NCI-H2227 (cell line): Measurements from ENCODE around the gene AGTPBP1.
"Not testable (repeated sequence)": the region's sequence is repeated elsewhere in the genome, so short reads cannot be mapped to it uniquely, and the experiment has no call there.

Experiments used
- DNase-seq: peaks from one replicate; lab custom pipeline; 2025; ENCODE audit not compliant: unreplicated experiment; lab: John Stamatoyannopoulos, UW

AGTPBP1 gene

DNA sequence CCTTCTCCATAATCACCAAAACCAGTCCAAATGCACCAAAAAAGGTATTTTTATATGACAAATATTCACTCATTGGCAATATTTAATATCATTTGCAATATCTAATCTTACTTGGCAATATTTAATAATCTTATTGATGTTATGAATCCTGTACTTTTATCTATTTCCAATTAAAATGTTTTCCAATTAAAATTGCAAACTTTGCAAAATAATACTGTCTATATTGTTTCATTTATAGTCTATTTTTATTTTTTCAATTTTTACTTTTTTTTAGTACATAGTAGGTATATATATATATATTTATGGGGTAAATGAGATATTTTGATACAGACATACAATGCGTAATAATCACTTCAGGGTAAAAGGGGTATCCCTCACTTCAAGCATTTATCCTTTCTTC is 109.9 kb downstream of the AGTPBP1 start:
- DNase-seq = no peak

DNA sequence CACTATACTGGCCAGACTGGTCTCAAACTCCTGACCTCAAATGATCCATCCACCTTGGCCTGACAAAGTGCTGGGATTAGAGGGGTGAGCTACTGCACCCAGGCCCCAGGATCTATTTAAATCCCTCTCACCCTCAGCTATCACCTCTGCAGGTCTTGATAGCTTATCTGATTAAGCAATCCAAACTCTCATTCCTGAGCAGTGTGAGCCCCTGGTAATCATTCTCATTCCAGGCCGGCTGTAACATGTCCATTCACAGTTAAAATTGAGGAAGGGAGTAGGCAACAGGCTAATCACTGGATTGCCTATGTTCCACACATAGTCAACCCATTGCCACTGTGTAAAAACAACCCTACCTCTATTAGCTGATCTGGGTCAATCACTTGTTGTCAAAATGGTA is 111.1 kb downstream of the AGTPBP1 start:
- no peak for DNase-seq

DNA sequence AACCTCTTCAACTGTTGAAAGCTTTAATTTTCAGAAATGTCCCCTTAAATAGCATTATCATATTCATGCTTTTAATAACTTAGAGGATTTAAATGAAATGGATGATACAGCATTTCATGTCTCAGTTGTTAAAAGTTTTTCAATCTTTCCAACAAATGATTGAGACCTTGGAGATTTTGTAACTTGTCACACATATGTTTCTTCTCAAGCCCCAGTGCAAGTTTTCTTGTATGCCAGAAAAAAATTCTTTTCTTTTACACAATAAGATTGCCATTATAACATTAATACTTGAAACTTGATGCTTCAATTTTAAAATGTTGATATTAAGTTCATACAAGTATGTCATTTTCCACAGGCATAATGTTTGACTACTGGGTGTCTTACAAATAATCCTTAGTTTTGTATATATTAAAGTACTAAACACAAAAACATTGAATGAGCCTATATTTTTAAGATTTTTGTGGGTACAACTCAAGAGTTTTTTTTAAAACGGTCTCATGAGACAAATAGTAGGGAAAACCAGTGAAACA is 124.5 kb downstream of the AGTPBP1 start:
- no peak for DNase-seq

DNA sequence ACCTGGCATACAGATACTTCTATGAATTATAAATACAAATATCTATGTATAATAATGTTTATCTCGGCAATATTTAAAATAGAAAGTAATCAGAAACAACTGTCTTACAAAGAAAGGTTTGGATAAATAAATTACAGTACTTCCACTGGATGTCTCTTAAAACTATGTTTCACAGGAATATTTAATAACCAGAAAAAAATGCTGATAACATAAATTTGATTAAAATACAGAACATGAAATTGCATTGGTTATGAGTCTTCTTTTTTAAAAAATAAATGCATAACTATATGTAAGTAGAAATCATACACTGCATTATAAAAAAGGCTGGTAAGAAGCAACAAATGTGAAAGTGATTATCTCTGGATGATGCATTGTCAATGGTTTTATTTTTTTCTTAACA is 126.0 kb downstream of the AGTPBP1 start:
- DNase-seq = no peak

DNA sequence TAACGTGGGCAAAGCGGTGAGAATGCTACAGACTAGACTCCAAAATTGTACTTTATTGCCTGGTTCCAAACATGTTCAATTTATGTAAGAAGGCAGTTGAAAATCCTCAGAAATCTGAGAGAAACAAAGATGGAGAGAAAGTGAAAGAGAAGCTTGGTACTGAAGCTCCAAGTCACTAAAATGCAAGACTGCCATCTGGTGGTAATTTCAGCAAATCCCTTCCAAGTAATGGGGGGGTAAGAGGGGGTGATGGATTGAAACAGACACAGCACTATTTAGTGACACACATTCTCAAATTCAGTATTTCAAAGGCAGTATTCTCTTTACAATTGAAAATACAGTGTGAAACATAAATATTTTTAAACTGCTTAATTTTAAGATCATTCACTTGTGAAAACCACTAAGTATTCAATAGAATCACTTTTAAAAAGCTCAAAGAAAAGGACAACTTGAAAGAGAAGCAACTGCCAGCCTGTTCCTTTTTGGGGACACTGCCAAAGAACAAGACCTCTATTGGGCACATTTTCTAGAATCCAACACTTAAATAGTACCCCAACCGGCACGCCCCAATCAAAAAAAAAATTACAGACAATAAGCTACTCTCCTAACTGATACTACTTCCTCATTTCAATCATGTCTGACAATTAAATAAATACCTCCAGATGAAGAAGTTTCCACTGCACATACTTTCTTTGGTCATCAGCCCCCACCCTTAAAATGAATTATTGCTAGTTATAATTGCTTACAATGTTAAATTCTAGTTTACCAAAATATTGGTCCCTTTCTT is 131.5 kb downstream of the AGTPBP1 start:
- DNase-seq = peak; percentile 76

DNA sequence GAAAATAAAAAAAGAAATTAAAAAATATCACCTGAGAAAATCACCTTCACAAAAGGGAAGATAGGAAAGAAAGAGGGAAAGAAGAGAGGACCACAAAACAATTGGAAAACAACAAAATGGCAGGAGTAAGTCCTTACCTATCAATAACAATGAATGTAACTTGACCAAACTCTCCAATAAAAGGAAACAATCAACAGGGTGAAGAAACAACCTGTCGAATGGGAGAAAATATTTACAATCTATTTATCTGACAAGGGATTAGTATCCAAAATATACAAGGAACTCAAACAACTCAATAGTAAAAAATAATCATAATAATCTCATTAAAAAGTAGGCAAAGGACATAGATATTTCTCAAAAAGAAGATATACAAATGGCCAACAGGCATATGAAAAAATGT is 135.8 kb downstream of the AGTPBP1 start:
- no peak for DNase-seq

DNA sequence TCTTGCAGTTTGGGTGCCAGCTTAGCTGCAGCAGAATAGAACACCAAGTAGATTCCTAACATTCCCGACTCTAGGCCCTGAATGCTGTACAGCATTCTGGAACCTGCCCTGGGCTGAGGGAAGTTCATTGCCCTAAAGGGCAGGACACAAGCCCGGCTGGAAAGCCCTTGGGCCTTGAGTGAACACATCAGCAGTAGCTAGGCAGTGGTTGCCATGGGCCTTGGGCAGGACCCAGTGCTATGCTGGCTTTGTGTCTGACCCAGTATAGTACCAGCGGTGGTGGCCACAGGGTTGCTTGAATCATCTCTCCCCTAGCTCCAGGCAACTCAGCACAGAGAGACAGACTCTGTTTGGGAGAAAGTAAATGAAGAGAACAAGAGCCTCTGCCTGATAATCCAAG is 137.8 kb downstream of the AGTPBP1 start:
- DNase-seq = no peak

DNA sequence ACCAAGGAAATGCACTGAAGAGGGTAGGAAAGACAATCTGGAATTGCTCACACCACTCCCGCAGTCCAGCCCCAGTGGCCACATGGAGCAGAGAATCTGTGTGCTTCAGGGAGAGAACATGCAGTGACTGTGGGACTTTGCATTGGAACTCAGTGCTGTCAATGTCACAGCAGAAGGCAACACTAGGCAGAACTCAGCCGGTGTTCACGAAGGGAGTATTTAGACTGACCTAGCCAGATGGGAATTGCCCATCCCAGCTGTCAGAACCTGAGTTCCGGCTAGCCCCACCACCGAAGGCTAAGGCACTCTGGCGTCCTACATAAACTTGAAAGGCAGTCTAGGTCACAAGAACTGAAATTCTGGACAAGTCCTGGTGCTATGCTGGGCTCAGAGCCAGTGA is 139.0 kb downstream of the AGTPBP1 start:
- no peak for DNase-seq

DNA sequence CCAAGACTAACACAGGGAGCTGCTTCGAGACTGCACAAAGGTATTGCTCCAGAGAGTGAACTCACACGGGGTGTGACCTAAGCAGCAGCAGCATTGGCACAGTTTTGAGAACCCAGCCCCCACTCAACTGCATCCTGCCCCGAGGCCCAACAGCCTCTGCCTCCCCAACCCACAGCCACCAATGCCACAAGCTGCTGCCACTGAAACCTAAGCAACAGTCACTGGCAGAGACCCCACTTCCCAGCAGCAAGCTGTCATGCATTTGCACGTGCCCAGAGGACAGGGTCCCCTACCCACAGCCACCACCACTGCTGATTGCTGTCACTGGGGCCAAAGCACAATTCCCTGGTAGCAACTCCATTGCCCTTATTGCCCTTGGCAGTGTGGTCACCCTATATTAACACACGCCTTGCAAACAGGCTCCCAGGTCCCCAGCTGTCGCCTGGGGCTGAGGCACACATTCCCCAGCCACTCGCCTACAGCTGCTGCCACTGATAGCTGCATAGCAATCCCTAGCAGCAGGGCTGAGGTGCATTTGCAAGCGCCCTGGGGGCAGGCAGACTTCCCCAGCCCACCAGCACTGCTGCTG is 141.0 kb downstream of the AGTPBP1 start:
- DNase-seq = no peak

DNA sequence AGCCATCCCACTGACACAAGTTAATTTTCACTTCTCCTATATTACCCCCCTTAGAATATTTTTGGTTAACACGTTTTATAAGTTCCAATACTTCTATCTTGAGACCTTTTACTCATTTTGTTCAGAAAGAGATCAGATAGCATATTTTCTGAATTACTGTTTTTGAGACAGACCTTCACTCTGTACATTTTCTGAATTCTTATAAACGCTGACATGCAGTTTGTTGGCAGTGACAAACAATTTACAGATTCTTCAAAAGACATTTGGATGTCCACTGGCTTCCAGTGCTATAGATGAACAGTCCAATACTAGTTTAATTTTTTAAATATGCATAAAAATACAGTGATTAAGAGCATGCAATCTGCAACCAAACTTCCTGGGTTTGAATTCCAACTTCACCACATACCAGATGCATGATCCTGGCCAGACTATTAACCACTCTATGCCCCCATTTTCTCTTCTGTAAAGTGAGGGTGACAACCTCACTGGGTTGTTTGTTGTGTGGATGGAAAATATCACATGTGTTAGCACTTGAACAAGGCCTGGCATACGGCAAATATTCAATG is 142.1 kb downstream of the AGTPBP1 start:
- DNase-seq = no peak

DNA sequence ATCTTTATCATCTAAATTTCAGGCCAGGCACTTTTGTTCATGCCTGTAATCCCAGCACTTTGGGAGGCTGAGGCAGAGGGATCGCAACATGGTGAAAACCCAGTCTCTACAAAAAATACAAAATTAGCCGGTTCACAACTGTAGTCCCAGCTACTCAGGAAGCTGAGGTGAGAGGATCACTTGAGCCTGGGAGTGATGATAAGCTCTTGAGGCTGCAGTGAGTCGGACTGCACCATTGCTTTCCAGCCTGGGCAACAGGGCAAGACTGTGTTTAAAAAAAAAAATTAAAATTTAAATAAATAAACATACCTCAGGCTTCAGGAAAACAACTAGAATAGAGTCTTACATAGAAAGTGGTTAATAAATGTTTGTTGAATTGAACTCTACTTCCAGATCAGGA is 147.4 kb downstream of the AGTPBP1 start:
- no peak for DNase-seq

DNA sequence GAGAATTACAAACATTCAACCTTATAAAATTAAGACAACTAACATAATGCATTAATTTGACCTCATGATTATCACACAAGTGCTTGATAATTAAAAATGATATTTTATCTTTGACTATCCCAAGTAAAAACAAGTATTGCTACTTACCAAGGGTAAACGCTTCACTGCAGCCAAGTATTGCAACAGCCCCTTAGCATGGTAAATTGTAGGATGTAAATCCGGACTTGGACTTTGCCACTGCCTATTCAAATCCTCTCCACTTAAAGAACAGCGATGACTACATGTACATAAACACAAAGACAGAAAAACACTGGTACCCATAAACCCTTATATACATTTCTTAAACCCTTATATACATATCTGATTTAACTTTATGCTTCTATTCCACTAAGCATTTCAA is 155.1 kb downstream of the AGTPBP1 start:
- DNase-seq = no peak

DNA sequence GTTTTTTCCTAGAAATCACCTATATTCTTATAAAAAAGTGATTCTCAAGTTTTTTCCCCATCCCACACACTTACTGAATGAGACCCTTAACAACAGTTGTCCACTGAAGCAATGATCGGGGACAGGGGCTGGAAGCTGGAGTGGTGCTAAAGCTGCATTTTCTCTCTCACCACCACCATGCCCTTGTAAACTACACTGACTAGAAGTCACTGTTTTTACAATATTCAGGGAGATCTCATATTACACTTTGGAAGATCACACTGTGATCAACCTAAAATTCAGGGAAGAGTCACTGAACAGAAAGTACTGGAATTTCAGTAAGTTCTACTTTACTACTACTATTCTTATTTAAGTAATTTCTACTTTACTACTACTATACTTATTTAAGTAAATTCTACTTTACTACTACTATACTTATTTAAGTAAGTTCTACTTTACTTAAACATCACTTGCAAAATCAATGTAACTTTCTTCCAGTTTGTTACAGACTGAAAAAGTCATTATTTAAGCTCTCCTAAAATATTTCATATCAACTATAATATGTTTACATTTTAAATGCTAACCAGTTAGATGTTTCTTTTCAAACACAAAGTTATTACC is 164.3 kb downstream of the AGTPBP1 start:
- no peak for DNase-seq

DNA sequence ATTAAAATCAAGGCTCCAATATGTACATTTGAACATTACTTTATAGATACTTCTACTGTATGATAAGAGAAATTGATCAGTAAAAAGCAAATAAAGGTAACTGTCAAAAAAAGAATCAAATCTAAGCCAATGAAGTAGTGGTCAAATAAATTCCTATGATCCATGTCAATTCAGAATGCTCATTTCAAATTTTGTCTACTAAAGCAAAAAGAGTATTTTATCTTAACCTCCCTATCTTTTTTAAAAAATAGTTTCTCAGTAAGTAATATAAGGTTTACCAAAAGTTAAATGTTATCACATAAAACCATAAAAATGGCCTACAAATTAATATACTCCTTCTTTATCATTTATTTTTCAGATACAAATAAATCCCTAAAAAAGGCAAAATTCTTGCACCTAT is 165.9 kb downstream of the AGTPBP1 start:
- no peak for DNase-seq

DNA sequence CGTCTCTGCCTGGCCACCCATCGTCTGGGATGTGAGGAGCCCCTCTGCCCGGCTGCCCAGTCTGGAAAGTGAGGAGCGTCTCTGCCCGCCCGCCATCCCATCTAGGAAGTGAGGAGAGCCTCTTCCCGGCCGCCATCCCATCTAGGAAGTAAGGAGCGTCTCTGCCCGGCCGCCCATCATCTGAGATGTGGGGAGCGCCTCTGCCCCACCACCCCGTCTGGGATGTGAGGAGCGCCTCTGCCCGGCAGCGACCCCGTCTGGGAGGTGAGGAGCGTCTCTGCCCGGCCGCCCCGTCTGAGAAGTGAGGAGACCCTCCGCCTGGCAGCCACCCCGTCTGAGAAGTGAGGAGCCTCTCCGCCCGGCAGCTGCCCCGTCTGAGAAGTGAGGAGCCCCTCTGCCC is 168.2 kb downstream of the AGTPBP1 start:
- DNase-seq = not testable (repeated sequence)

DNA sequence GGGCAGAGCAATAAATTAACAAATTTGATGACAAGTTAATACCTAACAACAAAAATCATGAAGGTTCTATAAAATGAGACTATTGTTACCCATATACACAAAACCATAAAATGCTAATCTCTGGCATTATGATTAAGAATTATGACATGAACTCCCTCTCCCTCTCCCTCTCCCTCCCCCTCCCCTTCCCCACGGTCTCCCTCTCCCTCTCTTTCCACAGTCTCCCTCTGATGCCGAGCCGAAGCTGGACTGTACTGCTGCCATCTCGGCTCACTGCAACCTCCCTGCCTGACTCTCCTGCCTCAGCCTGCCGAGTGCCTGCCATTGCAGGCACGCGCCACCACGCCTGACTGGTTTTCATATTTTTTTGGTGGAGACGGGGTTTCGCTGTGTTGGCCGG is 168.8 kb downstream of the AGTPBP1 start:
- not testable (repeated sequence) for DNase-seq

DNA sequence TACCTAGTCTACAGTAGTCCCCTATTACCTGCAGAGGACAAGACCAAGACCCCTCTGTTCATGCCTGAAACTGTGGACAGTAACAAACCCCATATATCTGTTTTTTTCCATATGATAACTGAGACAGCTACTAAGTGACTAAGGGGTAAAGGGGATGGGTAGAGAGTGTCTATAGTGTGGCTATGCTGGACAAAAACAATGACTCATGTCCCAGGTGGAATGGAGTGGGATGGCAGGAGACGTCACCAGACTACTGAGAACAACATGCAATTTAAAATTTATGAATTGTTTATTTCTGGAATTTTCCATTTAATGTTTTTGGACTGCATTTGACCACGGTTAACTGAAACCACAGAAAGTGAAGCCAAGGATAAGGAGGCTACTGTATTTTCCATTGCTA is 171.8 kb downstream of the AGTPBP1 start:
- no peak for DNase-seq

DNA sequence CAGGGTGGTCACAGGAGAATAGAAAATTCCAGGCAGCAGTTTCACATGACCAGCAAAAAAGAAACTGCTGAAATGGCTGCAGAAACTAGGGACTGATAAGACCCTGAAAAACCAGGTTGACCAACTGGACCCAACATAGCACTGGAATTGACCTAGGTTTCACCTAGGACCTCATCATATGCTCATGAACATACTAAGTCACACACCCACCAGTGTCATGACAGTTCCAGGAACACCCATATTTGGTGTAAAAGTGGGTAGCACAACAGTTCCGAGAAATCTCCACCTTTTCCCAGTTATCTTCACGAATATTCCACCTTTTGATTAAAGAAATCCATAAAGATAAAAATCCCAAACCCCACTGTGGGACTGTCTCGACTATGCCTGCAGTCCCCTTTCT is 182.2 kb downstream of the AGTPBP1 start:
- DNase-seq = no peak

DNA sequence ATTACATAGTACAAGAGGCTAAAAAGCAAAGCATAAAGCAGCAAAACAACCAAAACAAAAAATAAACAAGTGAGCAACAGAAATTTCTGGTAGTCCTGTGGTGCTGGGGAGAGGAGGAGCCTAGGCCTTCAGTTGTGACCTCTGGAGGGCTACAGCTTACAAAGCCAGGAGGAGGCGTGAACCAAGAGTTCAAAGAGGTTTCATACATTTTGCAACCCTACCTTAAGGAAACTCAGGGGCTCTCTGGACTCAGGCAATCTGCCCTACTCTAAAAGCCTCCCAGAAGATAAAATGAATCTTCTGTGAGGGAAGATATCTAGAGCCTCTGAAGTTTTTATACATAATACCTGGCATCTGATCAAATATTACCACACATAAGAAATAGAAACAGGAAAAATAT is 187.4 kb downstream of the AGTPBP1 start:
- DNase-seq = no peak

DNA sequence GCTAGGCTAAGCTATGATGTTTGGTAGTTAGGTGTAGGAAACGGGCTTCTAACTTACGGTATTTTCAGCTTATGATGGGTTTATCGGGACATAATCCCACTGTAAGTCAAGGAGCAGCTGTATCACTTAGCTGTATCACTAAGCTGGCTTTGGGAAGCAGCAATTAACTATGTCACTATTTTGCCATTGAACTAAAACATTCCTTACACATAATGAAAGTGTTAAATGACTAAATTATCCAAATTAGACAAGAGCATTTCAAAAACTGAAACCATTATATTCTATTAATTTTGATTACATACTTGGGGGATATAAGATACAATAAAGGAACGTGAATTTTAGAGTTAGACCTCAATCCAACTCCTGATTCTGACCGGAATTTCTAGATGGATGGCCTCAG is 188.3 kb downstream of the AGTPBP1 start:
- no peak for DNase-seq

DNA sequence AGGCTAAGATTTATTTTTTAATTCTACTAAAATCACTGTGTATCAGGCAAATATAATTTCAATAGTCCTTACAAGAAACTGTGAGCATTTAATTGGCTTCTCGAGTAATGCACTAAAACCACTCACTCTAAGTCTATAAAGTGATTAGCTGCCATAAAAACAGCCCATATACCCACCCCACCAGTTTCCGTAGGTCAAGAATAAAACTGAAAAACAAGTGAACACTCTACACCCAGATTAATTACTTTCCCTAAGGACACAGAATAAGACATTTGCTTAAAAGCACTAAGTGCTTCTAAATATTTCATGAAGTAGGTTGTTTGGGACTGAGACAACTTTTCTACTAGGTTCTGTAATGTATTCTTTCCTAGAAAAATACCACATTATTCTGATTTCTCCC is 194.2 kb downstream of the AGTPBP1 start:
- no peak for DNase-seq

DNA sequence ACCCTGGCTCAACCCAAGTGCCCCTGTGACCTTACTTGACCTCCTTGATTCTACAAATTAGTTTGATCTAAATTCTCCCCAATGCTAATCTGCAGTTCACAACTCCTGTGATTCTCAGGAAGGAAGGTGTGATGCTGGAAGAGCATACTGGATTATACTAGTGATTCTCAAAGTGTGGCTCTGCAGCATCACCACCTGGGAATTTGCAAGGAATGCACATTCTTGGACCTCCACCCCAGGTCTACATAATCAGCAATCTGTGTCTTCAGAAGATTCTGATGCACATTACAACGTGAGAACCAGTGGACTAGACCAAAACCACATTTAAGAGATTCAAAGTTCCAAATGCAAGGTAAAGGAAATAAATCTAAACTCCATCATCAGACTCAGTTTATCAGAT is 198.6 kb downstream of the AGTPBP1 start:
- DNase-seq = no peak
